WI38 (cell line): ENCODE measurements around the gene TELO2.

ENCODE experiments used
- H3K4me3 ChIP-seq: 2 replicates; pipeline ENCODE4 v1.5.1; 2011; ENCODE audit warnings: low read depth, mild to moderate bottlenecking, control low read depth, low read length
- CTCF ChIP-seq: IDR thresholded peaks from 2 replicates; pipeline ENCODE4 v1.5.1; 2012; ENCODE audit warnings: low read depth, mild to moderate bottlenecking, control low read depth, low read length

Gene TELO2

GRCh38 chr16:1447965-1448364 is 45.2 kb upstream of the TELO2 start:
- no peak overlapping the region for H3K4me3 ChIP-seq
- TF ChIP-seq CTCF = no peak

GRCh38 chr16:1448536-1449116 is 44.5 kb upstream of the TELO2 start:
- no peak for TF ChIP-seq CTCF
- H3K4me3 ChIP-seq = no peak overlapping the region

- no peak overlapping the region for H3K4me3 ChIP-seq
- no peak for TF ChIP-seq CTCF
These were observed 43.9 kb upstream of the TELO2 start for GRCh38 chr16:1449201-1449788.

GRCh38 chr16:1450218-1450617 is 42.9 kb upstream of the TELO2 start:
- no peak overlapping the region for H3K4me3 ChIP-seq
- TF ChIP-seq CTCF = no peak

GRCh38 chr16:1450841-1451240 is 42.3 kb upstream of the TELO2 start:
- no peak for TF ChIP-seq CTCF
- H3K4me3 ChIP-seq = no peak overlapping the region

GRCh38 chr16:1451702-1452392 is 41.3 kb upstream of the TELO2 start:
- TF ChIP-seq CTCF = no peak

GRCh38 chr16:1452530-1452929 is 40.6 kb upstream of the TELO2 start:
- H3K4me3 ChIP-seq = no peak overlapping the region
- no peak for TF ChIP-seq CTCF

More at GRCh38 chr16:1451702-1452392, 41.3 kb upstream of the TELO2 start:
- no peak overlapping the region for H3K4me3 ChIP-seq
